A549 (cell line): ENCODE measurements around the gene ZNF692. TPM values are rescaled to one million over a fixed set of nuclear protein-coding genes. Genes with fewer than 3 reads are reported as not detected.

ENCODE experiments used
- ATAC-seq, 2 experiments: fragments of 200-7000 bp in 1 of 2; fragments of >200 bp in 1 of 2; cut with Nextera tagmentation in 1 of 2; cut with Tn5 transposase in 1 of 2; 3 replicates each; pipeline versions ENCODE4 v1.8.0 to v1.9.1; 2018 to 2020; ENCODE audit warnings: mild to moderate bottlenecking in 1 of 2, moderate library complexity in 1 of 2
- CTCF ChIA-PET: fragments of 300-600 bp; sonication (Branson Sonifier 250); formaldehyde crosslinking; extraction: SDS; loops from one replicate; lab custom pipeline; 2021; ENCODE audit warnings: antibody characterized with exemption, inconsistent platforms; lab: Yijun Ruan, JAX
- POLR2A ChIA-PET: fragments of 350-600 bp; formaldehyde crosslinking; extraction: SDS; loops from one replicate; lab custom pipeline; 2021; ENCODE audit warnings: antibody characterized with exemption, inconsistent platforms; lab: Yijun Ruan, JAX
- DNase-seq, 2 experiments: peaks; one replicate each; pipeline versions ENCODE4 v3.0.0 to v3.0.0-alpha.2; 2011 to 2016; ENCODE audit warnings: low read depth in 1 of 2, low spot score in 1 of 2
- FAIRE-seq: peaks from 2 replicates; lab custom pipeline; 2011; peaks lifted over from hg19 to GRCh38; lab: Jason Lieb, UNC
- H3K27ac ChIP-seq, 2 experiments: fragments of >200 bp; sonication (Bioruptor Twin); formaldehyde crosslinking; 3 replicates each; pipeline ENCODE4 v1.5.1; 2016 to 2017
- H3K4me1 ChIP-seq: fragments of >200 bp; sonication (Bioruptor Twin); formaldehyde crosslinking; 3 replicates; pipeline ENCODE4 v1.6.1; 2016
- H3K4me2 ChIP-seq: fragments of >200 bp; sonication (Bioruptor Twin); formaldehyde crosslinking; 3 replicates; pipeline ENCODE4 v1.6.1; 2016
- H3K4me3 ChIP-seq: fragments of >200 bp; sonication (Bioruptor Twin); formaldehyde crosslinking; 3 replicates; pipeline ENCODE4 v1.5.1; 2016
- H3K9me3 ChIP-seq: fragments of >200 bp; sonication (Bioruptor Twin); formaldehyde crosslinking; 3 replicates; pipeline ENCODE4 v1.6.1; 2016
- BHLHE40 ChIP-seq: IDR thresholded peaks from 2 replicates; pipeline ENCODE4 v1.6.1; 2012; ENCODE audit warnings: low read depth, low read length, inconsistent platforms
- CBX8 ChIP-seq: fragments of 200-600 bp; sonication (generic); IDR thresholded peaks from 2 replicates; pipeline ENCODE4 v1.6.1; 2016
- CEBPB ChIP-seq, 2 experiments: fragments of >200 bp in 1 of 2; sonication (Bioruptor Twin) in 1 of 2; formaldehyde crosslinking in 1 of 2; IDR thresholded peaks; 2 replicates each; pipeline ENCODE4 v1.6.1; 2012 to 2016
- CHD2 ChIP-seq: fragments of 150-350 bp; IDR thresholded peaks from 2 replicates; pipeline ENCODE4 v1.6.1; 2014; ENCODE audit warnings: low read length; ENCODE audit not compliant: partially characterized antibody
- CHD4 ChIP-seq: fragments of 200-600 bp; sonication (generic); IDR thresholded peaks from 2 replicates; pipeline ENCODE4 v1.6.1; 2016; ENCODE audit warnings: antibody characterized with exemption, mild to moderate bottlenecking, borderline replicate concordance
- EHMT2 ChIP-seq: fragments of 200-600 bp; sonication (generic); IDR thresholded peaks from 2 replicates; pipeline ENCODE4 v1.6.1; 2016; ENCODE audit warnings: antibody characterized with exemption, low read depth, mild to moderate bottlenecking, moderate library complexity
- ELK1 ChIP-seq: fragments of 150-350 bp; IDR thresholded peaks from 2 replicates; pipeline ENCODE4 v1.6.1; 2014; ENCODE audit warnings: low read depth, mild to moderate bottlenecking, low read length
- EP300 ChIP-seq, 2 experiments: fragments of >200 bp; sonication (Bioruptor Twin); formaldehyde crosslinking; IDR thresholded peaks; 2 replicates in 1 of 2; 3 replicates in 1 of 2; pipeline ENCODE4 v1.6.1; 2016 to 2017
- FOSL2 ChIP-seq, 2 experiments: fragments of 450-650 bp in 1 of 2; fragments of >200 bp in 1 of 2; sonication (Bioruptor Twin) in 1 of 2; formaldehyde crosslinking; IDR thresholded peaks; 2 replicates each; pipeline versions ENCODE4 v1.5.0 to v1.6.1; 2016 to 2020; ENCODE audit warnings: mild to moderate bottlenecking in 1 of 2, moderate library complexity in 1 of 2
- GATA3 ChIP-seq: IDR thresholded peaks from 2 replicates; pipeline ENCODE4 v1.6.1; 2012; ENCODE audit warnings: borderline replicate concordance
- HDAC2 ChIP-seq: fragments of 200-600 bp; sonication (generic); IDR thresholded peaks from 2 replicates; pipeline ENCODE4 v1.6.1; 2016
- HES2 ChIP-seq: fragments of >200 bp; sonication (Bioruptor Twin); formaldehyde crosslinking; IDR thresholded peaks from 2 replicates; pipeline ENCODE4 v1.6.1; 2016
- HEYL ChIP-seq: fragments of 250-450 bp; sonication (Bioruptor Pico); IDR thresholded peaks from 2 replicates; pipeline ENCODE4 v1.8.0; 2021; ENCODE audit warnings: mild to moderate bottlenecking, moderate library complexity
- HMGXB4 ChIP-seq: fragments of 250-450 bp; sonication (Bioruptor Pico); IDR thresholded peaks from 2 replicates; pipeline ENCODE4 v1.5.0; 2021; ENCODE audit warnings: mild to moderate bottlenecking, moderate library complexity, borderline replicate concordance
- HOXB13 ChIP-seq: fragments of 250-450 bp; sonication (Bioruptor Pico); IDR thresholded peaks from 2 replicates; pipeline ENCODE4 v1.5.0; 2020; ENCODE audit warnings: low read depth, mild to moderate bottlenecking, moderate library complexity
- HOXB5 ChIP-seq: fragments of 250-450 bp; sonication (Bioruptor Pico); IDR thresholded peaks from 2 replicates; pipeline ENCODE4 v1.5.0; 2020; ENCODE audit warnings: mild to moderate bottlenecking, moderate library complexity
- JUNB ChIP-seq: fragments of >200 bp; sonication (Bioruptor Twin); formaldehyde crosslinking; IDR thresholded peaks from 2 replicates; pipeline ENCODE4 v1.6.1; 2016
- KDM1A ChIP-seq: fragments of 200-600 bp; sonication (generic); IDR thresholded peaks from 2 replicates; pipeline ENCODE4 v1.6.1; 2016; ENCODE audit warnings: low read depth, mild to moderate bottlenecking
- MAFK ChIP-seq: fragments of 450-650 bp; IDR thresholded peaks from 2 replicates; pipeline ENCODE4 v1.6.1; 2014; ENCODE audit not compliant: partially characterized antibody
- MAX ChIP-seq: IDR thresholded peaks from 2 replicates; pipeline ENCODE4 v1.6.1; 2012
- NPAS2 ChIP-seq: fragments of 250-450 bp; sonication (Bioruptor Pico); IDR thresholded peaks from 2 replicates; pipeline ENCODE4 v1.8.0; 2022; ENCODE audit warnings: mild to moderate bottlenecking, moderate library complexity, borderline replicate concordance
- PBX3 ChIP-seq: IDR thresholded peaks from 2 replicates; pipeline ENCODE4 v1.6.1; 2012
- POLR2A ChIP-seq: IDR thresholded peaks from 2 replicates; pipeline ENCODE4 v1.6.1; 2012; ENCODE audit warnings: mild to moderate bottlenecking, low read length
- RCOR1 ChIP-seq: fragments of 150-350 bp; IDR thresholded peaks from 2 replicates; pipeline ENCODE4 v1.6.1; 2014; ENCODE audit warnings: antibody characterized with exemption, low read length, low read depth
- REST ChIP-seq: fragments of 200-600 bp; sonication (generic); IDR thresholded peaks from 2 replicates; pipeline ENCODE4 v1.6.1; 2016; ENCODE audit warnings: antibody characterized with exemption, mild to moderate bottlenecking, moderate library complexity
- RNF2 ChIP-seq: fragments of 200-600 bp; sonication (generic); IDR thresholded peaks from 2 replicates; pipeline ENCODE4 v1.6.1; 2016; ENCODE audit warnings: low read depth, mild to moderate bottlenecking, antibody characterized with exemption, moderate library complexity, borderline replicate concordance
- SMC3 ChIP-seq: fragments of >200 bp; sonication (Bioruptor Twin); formaldehyde crosslinking; IDR thresholded peaks from 3 replicates; pipeline ENCODE4 v1.6.1; 2018; ENCODE audit warnings: inconsistent platforms
- SREBF2 ChIP-seq: fragments of 450-650 bp; IDR thresholded peaks from 2 replicates; pipeline ENCODE4 v1.6.1; 2014; ENCODE audit warnings: mild to moderate bottlenecking, moderate library complexity
- TP53 ChIP-seq: fragments of 250-450 bp; sonication (Bioruptor Pico); IDR thresholded peaks from 2 replicates; pipeline ENCODE4 v1.5.0; 2021; ENCODE audit warnings: mild to moderate bottlenecking, moderate library complexity
- ZC3H11A ChIP-seq: fragments of 450-650 bp; IDR thresholded peaks from 2 replicates; pipeline ENCODE4 v1.6.1; 2014; ENCODE audit warnings: antibody characterized with exemption, mild to moderate bottlenecking
- ZFP36 ChIP-seq: fragments of 450-650 bp; IDR thresholded peaks from 2 replicates; pipeline ENCODE4 v1.6.1; 2014; ENCODE audit warnings: borderline replicate concordance; ENCODE audit not compliant: partially characterized antibody
- ZSCAN20 ChIP-seq: fragments of 250-450 bp; sonication (Bioruptor Pico); IDR thresholded peaks from 2 replicates; pipeline ENCODE4 v1.8.0; 2022; ENCODE audit warnings: mild to moderate bottlenecking, moderate library complexity
- WGBS: methylation state at CpG from one replicate; pipeline ENCODE4 v1.1.6; 2017; ENCODE audit errors: missing lambda C conversion rate; 5-methylcytosine and 5-hydroxymethylcytosine counted together
- polyA plus RNA-seq, 4 experiments: library from polyadenylated mRNA; depleted of rRNA in 3 of 4; stranded (reverse); fragments of >200 nt; fragmentation: RNase III in 1 of 4; extraction: RNeasy Plus Mini Kit Qiagen cat#74134 plus additional on column Dnase treatment in 1 of 4; gene quantifications; 2 replicates in 3 of 4; 3 replicates in 1 of 4; pipeline ENCODE4 v1.2.3, GENCODE V29; 2011 to 2017

ZNF692 gene
- polyA plus RNA-seq, 2 of the 4 experiments (the other 2 are of a cell fraction), result 19.8 to 46.8 TPM

- no peak for TF ChIP-seq HES2
Measured at GRCh38 chr1:248873993-248874533, 15.2 kb upstream of the ZNF692 start (continued).

- ATAC-seq, result peak; percentile 89 to 93
- no peaks in the 10 kb centered on the region for H3K9me3 ChIP-seq
- FAIRE-seq, result peak; percentile 28
- H3K4me3 ChIP-seq, result peak overlapping the region; percentile 54
- peak overlapping the region; percentile 80 to 85 for H3K27ac ChIP-seq
- POLR2A ChIA-PET, result interaction anchor here (1.0 to 3.5 kb wide), 11 partner anchors 8 to 48 kb away, joined by 3 to 36 read pairs (median 11); partner anchors contain the start of genes PGBD2, SH3BP5L, ZNF672 and ZNF692
- peak; percentile 79 to 98 for DNase-seq
- CTCF ChIA-PET, result interaction anchor here (0.6 to 3.9 kb wide), 11 partner anchors 9 to 62 kb away, joined by 3 to 27 read pairs (median 4); partner anchors contain the start of genes PGBD2, ZNF672 and ZNF692
- peaks cover 6% of the 10 kb centered on the region; the same call in 2 of the 3 replicates for H3K4me1 ChIP-seq
- H3K4me2 ChIP-seq, result peak overlapping the region; percentile 69
- 1% methylated on average over 30 of the region's 41 CpGs for whole genome bisulfite sequencing
- no peak for TF ChIP-seq ELK1
- TF ChIP-seq SREBF2, result peak; percentile 91
- no peak for TF ChIP-seq ZC3H11A
- peak; percentile 60 for TF ChIP-seq POLR2A
- no peak for TF ChIP-seq HOXB5 (CRISPR knock-in tag)
- no peak for TF ChIP-seq EHMT2
- no peak for TF ChIP-seq NPAS2 (CRISPR knock-in tag)
- peak; percentile 69 for TF ChIP-seq MAX
- no peak; the same call in 2 of the 3 replicates for TF ChIP-seq SMC3
- TF ChIP-seq RCOR1, result no peak
- no peak for TF ChIP-seq ZFP36
- peak; percentile 68 for TF ChIP-seq REST
- TF ChIP-seq ZSCAN20 (CRISPR knock-in tag), result no peak
- TF ChIP-seq CBX8, result no peak
- TF ChIP-seq HOXB13, result no peak
- 0 out of 2 replicates have a peak, but pooled peaks have one; percentile 6 for TF ChIP-seq FOSL2 (IDR thresholded peaks at IDR 0.05)
- TF ChIP-seq FOSL2 (CRISPR knock-in tag; IDR thresholded peaks at IDR 0.05), result no peak; the same call in 1 of the 2 replicates
- TF ChIP-seq CHD4, result no peak
- TF ChIP-seq CHD2, result peak; percentile 51
- no peak for TF ChIP-seq HDAC2
- peak; percentile 92 for TF ChIP-seq HMGXB4 (CRISPR knock-in tag)
- TF ChIP-seq HEYL (CRISPR knock-in tag), result no peak
- TF ChIP-seq MAFK, result no peak
- TF ChIP-seq CEBPB (IDR thresholded peaks at IDR 0.05), result no peak
- no peak for TF ChIP-seq KDM1A
- no peak for TF ChIP-seq RNF2
- no peak for TF ChIP-seq PBX3
- TF ChIP-seq EP300 (IDR thresholded peaks at IDR 0.05), result no peak
- peak; percentile 36; the same call in 1 of the 2 replicates for TF ChIP-seq GATA3
- TF ChIP-seq JUNB, result no peak
- TF ChIP-seq TP53 (CRISPR knock-in tag), result peak; percentile 16; the same call in 1 of the 2 replicates
- TF ChIP-seq BHLHE40, result no peak
Measured at GRCh38 chr1:248873409-248873992, 14.6 kb upstream of the ZNF692 start.
